CD14-positive monocyte (primary cell): ENCODE measurements around the gene POLL. TPM values are rescaled to one million over a fixed set of nuclear protein-coding genes. Genes with fewer than 3 reads are reported as not detected.

ENCODE experiments used
- DNase-seq, 3 donors: peaks; one replicate each; pipeline ENCODE4 v3.0.0-alpha.2; 2011 to 2022
- H2AFZ ChIP-seq: 2 replicates; pipeline ENCODE4 v1.6.0; 2012; ENCODE audit warnings: mild to moderate bottlenecking, low read depth, low read length, inconsistent platforms; ENCODE audit not compliant: insufficient read depth, poor library complexity, severe bottlenecking
- H3K27ac ChIP-seq, 2 donors: 1 replicate in 1 of 2; 2 replicates in 1 of 2; pipeline ENCODE4 v1.5.1; 2012 to 2013; ENCODE audit warnings: low read length in 2 of 2, control low read depth in 1 of 2, inconsistent platforms in 1 of 2, low read depth in 1 of 2, mild to moderate bottlenecking in 1 of 2
- H3K27me3 ChIP-seq, 2 donors: one replicate each; pipeline versions ENCODE4 v1.6.0 to v1.6.1; 2011 to 2013; ENCODE audit warnings: low read length in 2 of 2; ENCODE audit not compliant: control insufficient read depth in 2 of 2, insufficient read depth in 2 of 2
- H3K36me3 ChIP-seq, 2 donors: replicated peaks in 1 of 2; 1 replicate in 1 of 2; 2 replicates in 1 of 2; pipeline versions ENCODE4 v1.5.1 to v1.6.1; 2012 to 2013; ENCODE audit warnings: low read length in 2 of 2, control low read depth in 1 of 2, inconsistent platforms in 1 of 2, mild to moderate bottlenecking in 1 of 2; ENCODE audit not compliant: insufficient read depth in 2 of 2, control insufficient read depth in 1 of 2
- H3K4me1 ChIP-seq, 2 donors: 1 replicate in 1 of 2; 2 replicates in 1 of 2; pipeline versions ENCODE4 v1.5.1 to v1.6.1; 2012 to 2013; ENCODE audit warnings: low read length in 2 of 2, control low read depth in 1 of 2, inconsistent platforms in 1 of 2, mild to moderate bottlenecking in 1 of 2, moderate library complexity in 1 of 2; ENCODE audit not compliant: insufficient read depth in 2 of 2, control insufficient read depth in 1 of 2
- H3K4me2 ChIP-seq: replicated peaks from 2 replicates; pipeline ENCODE3; 2012; ENCODE audit warnings: low read length, moderate library complexity, mild to moderate bottlenecking; ENCODE audit not compliant: poor library complexity, severe bottlenecking; ENCODE audit errors: extremely low read depth
- H3K4me3 ChIP-seq, 3 experiments: fragments of 200-600 bp in 1 of 3; sonication (generic) in 1 of 3; replicated peaks in 1 of 3; 1 replicate in 2 of 3; 2 replicates in 1 of 3; pipeline ENCODE4 v1.5.1; 2011 to 2013; ENCODE audit warnings: low read length in 3 of 3, mild to moderate bottlenecking in 3 of 3, control low read depth in 2 of 3, low read depth in 2 of 3, inconsistent platforms in 1 of 3, moderate library complexity in 1 of 3
- H3K79me2 ChIP-seq: 2 replicates; pipeline ENCODE4 v1.6.0; 2012; ENCODE audit warnings: mild to moderate bottlenecking, control low read depth, inconsistent platforms, low read length, moderate library complexity; ENCODE audit not compliant: insufficient read depth
- H3K9ac ChIP-seq: 2 replicates; pipeline ENCODE4 v1.6.0; 2017; ENCODE audit warnings: low read length, mild to moderate bottlenecking; ENCODE audit not compliant: insufficient read depth, poor library complexity, severe bottlenecking
- H3K9me3 ChIP-seq, 2 donors: replicated peaks in 1 of 2; 1 replicate in 1 of 2; 2 replicates in 1 of 2; pipeline versions ENCODE4 v1.5.1 to v1.6.1; 2012 to 2013; ENCODE audit warnings: low read length in 2 of 2, control low read depth in 1 of 2; ENCODE audit not compliant: control insufficient read depth in 1 of 2, insufficient read depth in 1 of 2
- H4K20me1 ChIP-seq: 2 replicates; pipeline ENCODE4 v1.6.0; 2012; ENCODE audit warnings: mild to moderate bottlenecking, low read length, control low read depth, moderate library complexity; ENCODE audit not compliant: insufficient read depth
- H3K27ac Mint-ChIP-seq, 7 donors: one replicate each; pipeline ENCODE4 v1.8.0; 2020; ENCODE audit warnings: mild to moderate bottlenecking in 7 of 7, mixed read lengths in 7 of 7, moderate library complexity in 6 of 7, inconsistent platforms in 2 of 7
- H3K27me3 Mint-ChIP-seq, 3 donors: one replicate each; pipeline ENCODE4 v1.8.0; 2021 to 2022; ENCODE audit warnings: low read depth in 3 of 3, mild to moderate bottlenecking in 3 of 3, mixed read lengths in 3 of 3, moderate library complexity in 3 of 3, inconsistent platforms in 1 of 3
- H3K36me3 Mint-ChIP-seq, 2 donors: one replicate each; pipeline ENCODE4 v1.8.0; 2020; ENCODE audit warnings: mixed read lengths in 2 of 2, inconsistent platforms in 1 of 2, mild to moderate bottlenecking in 1 of 2
- H3K4me1 Mint-ChIP-seq: one replicate; pipeline ENCODE4 v1.8.0; 2020; ENCODE audit warnings: mild to moderate bottlenecking, mixed read lengths
- H3K4me3 Mint-ChIP-seq, 2 donors: one replicate each; pipeline ENCODE4 v1.8.0; 2020; ENCODE audit warnings: mild to moderate bottlenecking in 2 of 2, mixed read lengths in 2 of 2, moderate library complexity in 1 of 2
- H3K9me3 Mint-ChIP-seq, 7 donors: one replicate each; pipeline ENCODE4 v1.8.0; 2020 to 2022; ENCODE audit warnings: mixed read lengths in 7 of 7, mild to moderate bottlenecking in 6 of 7, moderate library complexity in 6 of 7, inconsistent platforms in 2 of 7
- WGBS: methylation state at CpG from one replicate; pipeline ENCODE4 v1.1.5; 2013; ENCODE audit warnings: missing lambda C conversion rate; ENCODE audit not compliant: insufficient coverage; 5-methylcytosine and 5-hydroxymethylcytosine counted together
- intact Hi-C, 2 donors: fragments of 100-400 bp; cut with micrococcal nuclease; formaldehyde crosslinking; loops; one replicate each; pipeline versions ENCODE4 v1.15.0 to v1.15.1; 2023
- polyA plus RNA-seq, 3 donors: library from polyadenylated mRNA; depleted of rRNA in 1 of 3; unstranded in 2 of 3; stranded (reverse) in 1 of 3; fragments of 300-500 nt in 2 of 3; fragments of >200 nt in 1 of 3; fragmentation: Illumina TruSeq in 2 of 3; gene quantifications; 1 replicate in 2 of 3; 2 replicates in 1 of 3; pipeline ENCODE4 v1.2.3, GENCODE V29; 2012 to 2021
- TF ChIP-seq, protein P1 (sequence below): fragments of 200-600 bp; IDR thresholded peaks from one replicate; pipeline ENCODE4 v1.8.0; 2022; ENCODE audit warnings: antibody characterized with exemption, mild to moderate bottlenecking

Gene POLL
- polyA plus RNA-seq, 3 donors, result 9.9 to 37.0 (median 10.6) TPM

- no peak overlapping the region for H3K4me3 Mint-ChIP-seq
- Histone ChIP-seq H2AFZ (no peak overlapping the region), H3K4me1 (peaks cover 35 to 37% of the 10 kb centered on the region in 2 donors), H3K4me2 (no peak overlapping the region), H3K27ac (no peak overlapping the region), H3K9ac (no peak overlapping the region), H3K79me2 (no peaks in the 10 kb centered on the region), H3K27me3 (no peaks in the 10 kb centered on the region), H3K4me3 (no peak overlapping the region), H4K20me1 (peaks cover 28% of the 10 kb centered on the region), H3K36me3 (peaks cover 18 to 78% of the 10 kb centered on the region in 2 donors), H3K9me3 (no peaks in the 10 kb centered on the region)
- H3K27ac Mint-ChIP-seq, result peak overlapping the region in 5 of 7 donors; percentile 31 to 68 (median 53)
- intact Hi-C loops, result no loop called here
- peaks cover 58 to 80% of the 10 kb centered on the region in 2 donors for H3K36me3 Mint-ChIP-seq
- TF ChIP-seq, protein P1, sequence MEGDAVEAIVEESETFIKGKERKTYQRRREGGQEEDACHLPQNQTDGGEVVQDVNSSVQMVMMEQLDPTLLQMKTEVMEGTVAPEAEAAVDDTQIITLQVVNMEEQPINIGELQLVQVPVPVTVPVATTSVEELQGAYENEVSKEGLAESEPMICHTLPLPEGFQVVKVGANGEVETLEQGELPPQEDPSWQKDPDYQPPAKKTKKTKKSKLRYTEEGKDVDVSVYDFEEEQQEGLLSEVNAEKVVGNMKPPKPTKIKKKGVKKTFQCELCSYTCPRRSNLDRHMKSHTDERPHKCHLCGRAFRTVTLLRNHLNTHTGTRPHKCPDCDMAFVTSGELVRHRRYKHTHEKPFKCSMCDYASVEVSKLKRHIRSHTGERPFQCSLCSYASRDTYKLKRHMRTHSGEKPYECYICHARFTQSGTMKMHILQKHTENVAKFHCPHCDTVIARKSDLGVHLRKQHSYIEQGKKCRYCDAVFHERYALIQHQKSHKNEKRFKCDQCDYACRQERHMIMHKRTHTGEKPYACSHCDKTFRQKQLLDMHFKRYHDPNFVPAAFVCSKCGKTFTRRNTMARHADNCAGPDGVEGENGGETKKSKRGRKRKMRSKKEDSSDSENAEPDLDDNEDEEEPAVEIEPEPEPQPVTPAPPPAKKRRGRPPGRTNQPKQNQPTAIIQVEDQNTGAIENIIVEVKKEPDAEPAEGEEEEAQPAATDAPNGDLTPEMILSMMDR, result no peak
- H3K27me3 Mint-ChIP-seq, result peaks cover 0 to 2% (median 1%) of the 10 kb centered on the region in 3 donors
- no peak for DNase-seq
- H3K4me1 Mint-ChIP-seq, result peaks cover 49% of the 10 kb centered on the region
- peaks cover 0 to 2% (median 0%) of the 10 kb centered on the region in 7 donors for H3K9me3 Mint-ChIP-seq
- WGBS, result 99% methylated on average over 6 of the region's 6 CpGs
Observed at GRCh38 chr10:101619983-101620382, 31.9 kb upstream of the POLL start.

DNA sequence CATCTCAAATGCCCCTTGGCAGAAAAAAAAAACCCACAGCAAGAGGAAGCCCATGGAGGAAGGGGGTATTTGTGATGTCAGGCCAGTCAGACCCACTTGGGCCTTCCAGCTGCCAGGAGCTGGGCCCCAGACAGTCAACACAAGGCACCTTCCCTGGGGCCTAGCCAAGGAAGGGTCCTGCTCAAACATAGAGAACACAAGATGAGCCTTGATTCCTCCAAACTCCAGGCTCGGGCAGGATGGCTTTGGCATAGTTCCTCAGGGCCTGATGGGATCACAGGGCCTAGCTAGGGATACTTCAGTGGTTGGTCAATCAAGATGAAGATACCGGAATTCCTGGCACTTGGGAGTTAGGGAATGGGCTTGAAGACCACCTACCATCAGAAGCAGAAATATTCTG, 30.8 kb upstream of the POLL start:
- peaks cover 39% of the 10 kb centered on the region for H3K4me1 Mint-ChIP-seq
- peaks cover 0 to 2% (median 0%) of the 10 kb centered on the region in 7 donors for H3K9me3 Mint-ChIP-seq
- peak overlapping the region in 6 of 7 donors; percentile 5 to 81 (median 41) for H3K27ac Mint-ChIP-seq
- peak overlapping the region in 1 of 2 donors; percentile 42 for H3K4me3 Mint-ChIP-seq
- peaks cover 18 to 73% of the 10 kb centered on the region in 2 donors for H3K36me3 ChIP-seq
- no peaks in the 10 kb centered on the region for H3K9me3 ChIP-seq
- peaks cover 0 to 2% (median 1%) of the 10 kb centered on the region in 3 donors for H3K27me3 Mint-ChIP-seq
- H3K36me3 Mint-ChIP-seq, result peaks cover 54 to 71% of the 10 kb centered on the region in 2 donors
- TF ChIP-seq, protein P1, result no peak
- no peak overlapping the region for H2AFZ ChIP-seq
- no peaks in the 10 kb centered on the region for H3K27me3 ChIP-seq
- no peak overlapping the region for H3K4me2 ChIP-seq
- intact Hi-C loops, result no loop called here
- WGBS, result no CpG with 5 or more reads among the region's 2 CpGs
- peaks cover 24 to 26% of the 10 kb centered on the region in 2 donors for H3K4me1 ChIP-seq
- no peak overlapping the region for H3K9ac ChIP-seq
- H3K79me2 ChIP-seq, result no peaks in the 10 kb centered on the region
- H3K27ac ChIP-seq, result peak overlapping the region in 1 of 2 donors; percentile 48
- no peak overlapping the region for H3K4me3 ChIP-seq
- peaks cover 27% of the 10 kb centered on the region for H4K20me1 ChIP-seq
- no peak for DNase-seq
